GM10248 (cell line): ENCODE results near the gene PLA2G6.

Experiments
- CTCF ChIA-PET: fragments of 300-600 bp; sonication (Branson Sonifier 250); formaldehyde crosslinking; extraction: SDS; loops from one replicate; lab custom pipeline; 2021; ENCODE audit warnings: antibody characterized with exemption; lab: Yijun Ruan, JAX
- POLR2A ChIA-PET: fragments of 350-650 bp; sonication (Branson Sonifier 250); formaldehyde crosslinking; extraction: SDS; loops from one replicate; lab custom pipeline; 2020; ENCODE audit warnings: antibody characterized with exemption; lab: Yijun Ruan, JAX
- DNase-seq: peaks from one replicate; pipeline ENCODE4 v3.0.0; 2012; ENCODE audit errors: extremely low spot score
- CTCF ChIP-seq: IDR thresholded peaks from 2 replicates; pipeline ENCODE4 v1.5.1; 2012; ENCODE audit warnings: mild to moderate bottlenecking, low read depth; ENCODE audit errors: extremely low read depth, missing control alignments, control extremely low read depth

Gene PLA2G6

GRCh38 chr22:38110008-38110862, 71.4 kb downstream of the PLA2G6 start, which contains the start of gene BAIAP2L2:
Gene BAIAP2L2, minus strand, starts transcription at chr22:38110684. Its CDS starts 159 bp downstream, at chr22:38110525.
- no peak for TF ChIP-seq CTCF
- DNase-seq: no peak
- ChIA-PET CTCF (no interaction called here), POLR2A (no interaction called here)

- no peak for TF ChIP-seq CTCF
- DNase-seq: no peak
- CTCF ChIA-PET: no interaction called here
- POLR2A ChIA-PET: no interaction called here
Observed at GRCh38 chr22:38109371-38110001, 72.1 kb downstream of the PLA2G6 start.

GRCh38 chr22:38108561-38109319, 72.9 kb downstream of the PLA2G6 start:
- ChIA-PET POLR2A (no interaction called here), CTCF (no interaction called here)
- no peak for TF ChIP-seq CTCF
- no peak for DNase-seq

GRCh38 chr22:38107692-38108515, 73.7 kb downstream of the PLA2G6 start:
- no peak for TF ChIP-seq CTCF
- CTCF ChIA-PET: interaction anchor here (1.4 to 1.8 kb wide), 2 partner anchors 8 to 10 kb away, joined by 3 to 6 read pairs; no protein-coding TSS in a partner anchor
- POLR2A ChIA-PET: interaction anchor here (0.5 kb wide), 1 partner anchor 74 kb away, joined by 3 read pairs; no protein-coding TSS in a partner anchor
- DNase-seq: no peak

- no peak for TF ChIP-seq CTCF
- POLR2A ChIA-PET: interaction anchor here (0.6 kb wide), 1 partner anchor 40 kb away, joined by 4 read pairs; no protein-coding TSS in a partner anchor
- DNase-seq: no peak
- CTCF ChIA-PET: interaction anchor here (1.1 to 1.8 kb wide), 4 partner anchors 9 to 55 kb away, joined by 3 to 6 read pairs (median 4); no protein-coding TSS in a partner anchor
Observed at GRCh38 chr22:38106814-38107578, 74.6 kb downstream of the PLA2G6 start.
